GM12878 (cell line): Measurements from ENCODE around the gene DENND2C.

ENCODE experiments used
- E4F1 ChIP-seq: fragments of 450-650 bp; IDR thresholded peaks from 2 replicates; pipeline ENCODE4 v1.6.1; 2018; ENCODE audit warnings: borderline replicate concordance, mild to moderate bottlenecking; ENCODE audit not compliant: partially characterized antibody
- MAX ChIP-seq: IDR thresholded peaks from 2 replicates; pipeline ENCODE4 v1.6.1; 2012; ENCODE audit warnings: low read depth, low read length, improper control_type of control experiment
- MEF2A ChIP-seq: IDR thresholded peaks from 2 replicates; pipeline ENCODE4 v1.6.1; 2011; ENCODE audit warnings: low read depth, mild to moderate bottlenecking, low read length, moderate library complexity; ENCODE audit not compliant: insufficient read depth
- MLLT1 ChIP-seq: fragments of 450-650 bp; IDR thresholded peaks from 2 replicates; pipeline ENCODE4 v1.6.1; 2016; ENCODE audit warnings: mild to moderate bottlenecking
- MYC ChIP-seq: IDR thresholded peaks from 2 replicates; pipeline ENCODE4 v1.6.1; 2011; ENCODE audit warnings: mild to moderate bottlenecking, low read length, moderate library complexity, inconsistent platforms; ENCODE audit not compliant: insufficient read depth, insufficient replicate concordance, insufficient read length, severe bottlenecking
- NFIC ChIP-seq: IDR thresholded peaks from 2 replicates; pipeline ENCODE4 v1.6.1; 2012; ENCODE audit warnings: low read depth, mild to moderate bottlenecking, inconsistent platforms, low read length, moderate library complexity
- NRF1 ChIP-seq: conservative IDR thresholded peaks from 2 replicates; pipeline ENCODE4 v1.6.1; 2011; ENCODE audit warnings: mild to moderate bottlenecking, low read depth, low read length, improper control_type of control experiment
- POLR2A ChIP-seq: IDR thresholded peaks from 2 replicates; pipeline ENCODE4 v1.6.1; 2011; ENCODE audit warnings: low read depth, mild to moderate bottlenecking, low read length
- POLR2AphosphoS5 ChIP-seq: IDR thresholded peaks from 2 replicates; pipeline ENCODE4 v1.6.1; 2011; ENCODE audit warnings: mild to moderate bottlenecking, low read length, inconsistent platforms
- SMARCA5 ChIP-seq: fragments of 450-650 bp; IDR thresholded peaks from 2 replicates; pipeline ENCODE4 v1.6.1; 2017; ENCODE audit warnings: mild to moderate bottlenecking
- ZNF274 ChIP-seq: IDR thresholded peaks from one replicate; pipeline ENCODE4 v1.8.0; 2011; ENCODE audit not compliant: insufficient read length, insufficient read depth
- TF ChIP-seq, protein P1 (sequence below), 3 experiments: IDR thresholded peaks in 2 of 3; conservative IDR thresholded peaks in 1 of 3; 2 replicates each; pipeline ENCODE4 v1.5.1; 2011; ENCODE audit warnings: low read depth in 3 of 3, low read length in 3 of 3, mild to moderate bottlenecking in 3 of 3, control low read depth in 2 of 3, moderate library complexity in 2 of 3, inconsistent platforms in 1 of 3, mixed read lengths in 1 of 3; ENCODE audit not compliant: control insufficient read depth in 2 of 3, insufficient read depth in 1 of 3; ENCODE audit errors: extremely low read depth in 1 of 3
- TF ChIP-seq, protein P2 (sequence below): fragments of 450-650 bp; formaldehyde crosslinking; IDR thresholded peaks from 2 replicates; pipeline ENCODE4 v1.5.0; 2022; ENCODE audit warnings: mild to moderate bottlenecking, missing genetic modification characterization
- TF ChIP-seq, protein P3 (sequence below): IDR thresholded peaks from 2 replicates; pipeline ENCODE4 v1.6.1; 2011; ENCODE audit warnings: borderline replicate concordance, low read depth, mild to moderate bottlenecking, moderate library complexity, low read length; ENCODE audit not compliant: insufficient read depth, poor library complexity, severe bottlenecking

- TF ChIP-seq, protein P1, sequence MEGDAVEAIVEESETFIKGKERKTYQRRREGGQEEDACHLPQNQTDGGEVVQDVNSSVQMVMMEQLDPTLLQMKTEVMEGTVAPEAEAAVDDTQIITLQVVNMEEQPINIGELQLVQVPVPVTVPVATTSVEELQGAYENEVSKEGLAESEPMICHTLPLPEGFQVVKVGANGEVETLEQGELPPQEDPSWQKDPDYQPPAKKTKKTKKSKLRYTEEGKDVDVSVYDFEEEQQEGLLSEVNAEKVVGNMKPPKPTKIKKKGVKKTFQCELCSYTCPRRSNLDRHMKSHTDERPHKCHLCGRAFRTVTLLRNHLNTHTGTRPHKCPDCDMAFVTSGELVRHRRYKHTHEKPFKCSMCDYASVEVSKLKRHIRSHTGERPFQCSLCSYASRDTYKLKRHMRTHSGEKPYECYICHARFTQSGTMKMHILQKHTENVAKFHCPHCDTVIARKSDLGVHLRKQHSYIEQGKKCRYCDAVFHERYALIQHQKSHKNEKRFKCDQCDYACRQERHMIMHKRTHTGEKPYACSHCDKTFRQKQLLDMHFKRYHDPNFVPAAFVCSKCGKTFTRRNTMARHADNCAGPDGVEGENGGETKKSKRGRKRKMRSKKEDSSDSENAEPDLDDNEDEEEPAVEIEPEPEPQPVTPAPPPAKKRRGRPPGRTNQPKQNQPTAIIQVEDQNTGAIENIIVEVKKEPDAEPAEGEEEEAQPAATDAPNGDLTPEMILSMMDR (IDR thresholded peaks at IDR 0.05 in 2 of 3, conservative IDR thresholded peaks at IDR 0.05 in 1 of 3; ENCODE audit: control insufficient read depth in 2 of 3, extremely low read depth in 1 of 3, insufficient read depth in 1 of 3, low read depth in 3 of 3, low read length in 3 of 3) = no peak
- no peak for TF ChIP-seq ZNF274
- TF ChIP-seq POLR2A = no peak
- TF ChIP-seq, protein P2, sequence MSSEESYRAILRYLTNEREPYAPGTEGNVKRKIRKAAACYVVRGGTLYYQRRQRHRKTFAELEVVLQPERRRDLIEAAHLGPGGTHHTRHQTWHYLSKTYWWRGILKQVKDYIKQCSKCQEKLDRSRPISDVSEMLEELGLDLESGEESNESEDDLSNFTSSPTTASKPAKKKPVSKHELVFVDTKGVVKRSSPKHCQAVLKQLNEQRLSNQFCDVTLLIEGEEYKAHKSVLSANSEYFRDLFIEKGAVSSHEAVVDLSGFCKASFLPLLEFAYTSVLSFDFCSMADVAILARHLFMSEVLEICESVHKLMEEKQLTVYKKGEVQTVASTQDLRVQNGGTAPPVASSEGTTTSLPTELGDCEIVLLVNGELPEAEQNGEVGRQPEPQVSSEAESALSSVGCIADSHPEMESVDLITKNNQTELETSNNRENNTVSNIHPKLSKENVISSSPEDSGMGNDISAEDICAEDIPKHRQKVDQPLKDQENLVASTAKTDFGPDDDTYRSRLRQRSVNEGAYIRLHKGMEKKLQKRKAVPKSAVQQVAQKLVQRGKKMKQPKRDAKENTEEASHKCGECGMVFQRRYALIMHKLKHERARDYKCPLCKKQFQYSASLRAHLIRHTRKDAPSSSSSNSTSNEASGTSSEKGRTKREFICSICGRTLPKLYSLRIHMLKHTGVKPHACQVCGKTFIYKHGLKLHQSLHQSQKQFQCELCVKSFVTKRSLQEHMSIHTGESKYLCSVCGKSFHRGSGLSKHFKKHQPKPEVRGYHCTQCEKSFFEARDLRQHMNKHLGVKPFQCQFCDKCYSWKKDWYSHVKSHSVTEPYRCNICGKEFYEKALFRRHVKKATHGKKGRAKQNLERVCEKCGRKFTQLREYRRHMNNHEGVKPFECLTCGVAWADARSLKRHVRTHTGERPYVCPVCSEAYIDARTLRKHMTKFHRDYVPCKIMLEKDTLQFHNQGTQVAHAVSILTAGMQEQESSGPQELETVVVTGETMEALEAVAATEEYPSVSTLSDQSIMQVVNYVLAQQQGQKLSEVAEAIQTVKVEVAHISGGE = no peak
- TF ChIP-seq MAX = no peak
- no peak for TF ChIP-seq E4F1
- TF ChIP-seq MLLT1 = no peak
- TF ChIP-seq NRF1 = no peak
- TF ChIP-seq MYC = no peak
- TF ChIP-seq SMARCA5 = no peak
- TF ChIP-seq POLR2AphosphoS5 = no peak
- TF ChIP-seq, protein P3, sequence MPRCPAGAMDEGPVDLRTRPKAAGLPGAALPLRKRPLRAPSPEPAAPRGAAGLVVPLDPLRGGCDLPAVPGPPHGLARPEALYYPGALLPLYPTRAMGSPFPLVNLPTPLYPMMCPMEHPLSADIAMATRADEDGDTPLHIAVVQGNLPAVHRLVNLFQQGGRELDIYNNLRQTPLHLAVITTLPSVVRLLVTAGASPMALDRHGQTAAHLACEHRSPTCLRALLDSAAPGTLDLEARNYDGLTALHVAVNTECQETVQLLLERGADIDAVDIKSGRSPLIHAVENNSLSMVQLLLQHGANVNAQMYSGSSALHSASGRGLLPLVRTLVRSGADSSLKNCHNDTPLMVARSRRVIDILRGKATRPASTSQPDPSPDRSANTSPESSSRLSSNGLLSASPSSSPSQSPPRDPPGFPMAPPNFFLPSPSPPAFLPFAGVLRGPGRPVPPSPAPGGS = no peak
- TF ChIP-seq NFIC = no peak
- no peak for TF ChIP-seq MEF2A
Observed at GRCh38 chr1:114651893-114652292, 18.0 kb downstream of the DENND2C start.
